ENCODE measurements around the gene CHEK1.

Gene CHEK1

DNA sequence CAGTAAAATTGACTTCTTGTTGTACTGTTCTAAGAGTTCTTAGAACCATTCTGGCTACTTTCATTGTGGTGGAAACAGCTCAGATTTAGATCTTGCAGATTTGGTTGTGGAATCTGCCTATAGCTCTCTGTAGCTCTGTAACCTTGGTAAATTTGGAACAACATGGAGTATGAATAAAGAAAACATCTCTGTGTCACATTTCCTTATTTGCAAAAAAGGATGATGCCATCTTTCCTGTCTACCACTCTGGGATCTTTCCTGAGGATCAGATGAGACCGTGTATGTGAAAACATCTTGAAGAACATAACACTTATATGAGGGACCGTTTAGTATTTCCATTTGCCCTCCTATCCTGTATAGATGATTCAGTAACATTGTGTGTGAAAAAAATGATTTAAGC is 46.6 kb downstream of the CHEK1 start:
- in situ Hi-C loops (cut with MboI; ENCODE audit: low pct_unique_long_range_greater_than_20kb, low sequenced_read_pairs, unreplicated experiment), result no loop called here
- no peak for DNase-seq (ENCODE audit: low spot score)
- TF ChIP-seq, protein P1, sequence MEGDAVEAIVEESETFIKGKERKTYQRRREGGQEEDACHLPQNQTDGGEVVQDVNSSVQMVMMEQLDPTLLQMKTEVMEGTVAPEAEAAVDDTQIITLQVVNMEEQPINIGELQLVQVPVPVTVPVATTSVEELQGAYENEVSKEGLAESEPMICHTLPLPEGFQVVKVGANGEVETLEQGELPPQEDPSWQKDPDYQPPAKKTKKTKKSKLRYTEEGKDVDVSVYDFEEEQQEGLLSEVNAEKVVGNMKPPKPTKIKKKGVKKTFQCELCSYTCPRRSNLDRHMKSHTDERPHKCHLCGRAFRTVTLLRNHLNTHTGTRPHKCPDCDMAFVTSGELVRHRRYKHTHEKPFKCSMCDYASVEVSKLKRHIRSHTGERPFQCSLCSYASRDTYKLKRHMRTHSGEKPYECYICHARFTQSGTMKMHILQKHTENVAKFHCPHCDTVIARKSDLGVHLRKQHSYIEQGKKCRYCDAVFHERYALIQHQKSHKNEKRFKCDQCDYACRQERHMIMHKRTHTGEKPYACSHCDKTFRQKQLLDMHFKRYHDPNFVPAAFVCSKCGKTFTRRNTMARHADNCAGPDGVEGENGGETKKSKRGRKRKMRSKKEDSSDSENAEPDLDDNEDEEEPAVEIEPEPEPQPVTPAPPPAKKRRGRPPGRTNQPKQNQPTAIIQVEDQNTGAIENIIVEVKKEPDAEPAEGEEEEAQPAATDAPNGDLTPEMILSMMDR (IDR thresholded peaks at IDR 0.05; ENCODE audit: extremely low read depth, insufficient read depth, missing control alignments), result no peak

DNA sequence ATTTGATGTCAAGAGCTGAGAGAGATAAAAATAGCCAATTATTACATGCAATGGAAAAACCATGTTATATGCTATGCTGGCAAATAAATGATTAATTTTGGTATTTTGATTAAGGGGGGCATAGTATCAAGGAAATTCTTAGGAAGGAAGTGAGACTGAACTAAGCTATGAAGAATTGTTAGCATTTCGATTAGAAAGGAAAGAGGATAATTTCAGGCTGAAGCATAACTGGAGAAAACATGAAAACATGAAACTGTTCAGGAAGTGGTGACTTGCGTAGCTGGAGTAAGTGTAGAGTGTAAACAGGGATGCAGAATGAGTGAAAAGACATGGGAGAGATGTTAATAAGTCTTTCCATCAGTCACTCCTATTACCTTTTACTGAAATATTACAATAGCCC is 49.2 kb downstream of the CHEK1 start:
- DNase-seq (ENCODE audit: low spot score), result no peak
- in situ Hi-C loops (cut with MboI; ENCODE audit: low pct_unique_long_range_greater_than_20kb, low sequenced_read_pairs, unreplicated experiment), result no loop called here
- TF ChIP-seq, protein P1 (IDR thresholded peaks at IDR 0.05; ENCODE audit: extremely low read depth, insufficient read depth, missing control alignments), result no peak

DNA sequence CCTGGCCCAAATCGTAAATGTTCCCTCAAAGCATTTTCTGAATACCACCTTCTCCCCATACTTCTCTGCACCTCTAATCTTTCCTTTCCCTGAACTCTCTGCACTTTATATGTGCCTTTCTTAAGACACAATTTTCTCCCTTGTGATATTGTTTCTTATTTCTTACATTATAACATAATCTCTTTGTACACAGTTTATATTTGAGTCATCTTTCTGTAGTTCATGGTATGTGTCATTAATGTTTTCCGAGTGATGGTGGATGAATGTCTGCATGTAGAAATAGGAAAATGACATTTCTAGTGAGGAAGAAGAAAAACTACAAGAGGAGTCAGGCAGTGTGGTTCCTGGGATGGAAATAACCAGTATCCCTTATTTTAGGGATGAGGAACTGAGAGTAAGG is 50.2 kb downstream of the CHEK1 start:
- DNase-seq (ENCODE audit: low spot score), result no peak
- TF ChIP-seq, protein P1 (IDR thresholded peaks at IDR 0.05; ENCODE audit: extremely low read depth, insufficient read depth, missing control alignments), result no peak
- in situ Hi-C loops (cut with MboI; ENCODE audit: low pct_unique_long_range_greater_than_20kb, low sequenced_read_pairs, unreplicated experiment), result no loop called here

DNA sequence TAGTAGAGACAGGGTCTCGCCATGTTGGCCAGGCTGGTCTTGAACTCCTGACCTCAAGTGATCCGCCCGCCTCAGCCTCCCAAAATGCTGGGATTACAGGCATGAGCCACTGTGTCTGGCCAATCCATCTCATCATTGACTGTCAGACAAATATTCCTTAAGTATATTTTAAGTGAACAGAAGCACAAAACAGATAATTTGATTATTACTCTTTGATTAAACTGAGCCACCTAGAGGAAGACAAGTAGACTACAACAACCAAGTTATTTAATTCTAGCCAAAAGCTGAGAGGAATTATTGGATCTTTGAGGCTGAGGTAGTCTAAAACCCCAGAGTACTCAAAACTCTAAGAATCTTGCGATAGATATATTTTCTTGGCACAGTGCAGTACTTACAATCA is 54.4 kb downstream of the CHEK1 start:
- TF ChIP-seq, protein P1 (IDR thresholded peaks at IDR 0.05; ENCODE audit: extremely low read depth, insufficient read depth, missing control alignments), result peak; percentile 28
- DNase-seq (ENCODE audit: low spot score), result no peak
- in situ Hi-C loops (cut with MboI; ENCODE audit: low pct_unique_long_range_greater_than_20kb, low sequenced_read_pairs, unreplicated experiment), result no loop called here

DNA sequence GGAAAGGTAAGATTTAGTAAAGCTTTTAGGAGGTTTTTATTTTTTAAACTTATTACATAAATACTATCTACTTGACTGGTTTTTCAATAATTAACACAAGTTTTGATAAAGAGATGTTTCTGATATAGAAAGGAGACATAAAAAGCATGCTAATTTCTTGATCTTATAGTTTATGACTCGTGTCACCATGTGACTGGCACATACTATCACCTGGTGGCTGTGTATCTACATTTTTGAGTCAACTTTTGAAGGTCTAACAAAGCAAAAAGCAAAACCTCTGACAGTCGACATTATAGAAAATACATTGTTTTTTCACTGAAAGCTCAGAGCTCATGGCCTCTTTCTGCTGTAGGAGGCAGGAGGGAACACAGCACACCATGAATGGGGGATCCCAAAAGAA is 54.9 kb downstream of the CHEK1 start:
- DNase-seq (ENCODE audit: low spot score), result no peak
- TF ChIP-seq, protein P1 (IDR thresholded peaks at IDR 0.05; ENCODE audit: extremely low read depth, insufficient read depth, missing control alignments), result no peak
- in situ Hi-C loops (cut with MboI; ENCODE audit: low pct_unique_long_range_greater_than_20kb, low sequenced_read_pairs, unreplicated experiment), result no loop called here

DNA sequence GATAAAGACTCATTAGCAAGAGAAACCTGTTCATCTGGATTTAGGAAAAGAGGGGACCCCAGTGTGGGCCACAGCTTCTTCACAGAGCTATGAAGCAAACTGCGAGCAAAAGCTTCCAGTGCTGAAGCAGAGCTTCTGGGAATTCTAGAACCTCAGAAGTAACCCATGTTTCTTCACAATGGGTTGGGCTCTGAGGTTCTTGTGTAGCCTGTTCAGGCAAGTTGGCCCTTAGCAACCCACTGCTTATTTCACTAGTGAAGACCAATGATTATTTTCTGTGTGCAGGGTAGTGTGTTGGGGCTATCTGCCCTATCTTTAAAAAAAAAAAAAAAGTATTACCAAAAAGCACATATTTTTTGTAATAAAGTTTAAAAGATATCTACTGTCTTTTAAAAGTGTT is 55.8 kb downstream of the CHEK1 start, which contains the start of gene ACRV1:
ACRV1 (minus strand) TSS at position 101 of the 400 bp plus-strand sequence; CDS start at position 34, 67 bp downstream.
- TF ChIP-seq, protein P1 (IDR thresholded peaks at IDR 0.05; ENCODE audit: extremely low read depth, insufficient read depth, missing control alignments), result no peak
- in situ Hi-C loops (cut with MboI; ENCODE audit: low pct_unique_long_range_greater_than_20kb, low sequenced_read_pairs, unreplicated experiment), result no loop called here
- DNase-seq (ENCODE audit: low spot score), result no peak

DNA sequence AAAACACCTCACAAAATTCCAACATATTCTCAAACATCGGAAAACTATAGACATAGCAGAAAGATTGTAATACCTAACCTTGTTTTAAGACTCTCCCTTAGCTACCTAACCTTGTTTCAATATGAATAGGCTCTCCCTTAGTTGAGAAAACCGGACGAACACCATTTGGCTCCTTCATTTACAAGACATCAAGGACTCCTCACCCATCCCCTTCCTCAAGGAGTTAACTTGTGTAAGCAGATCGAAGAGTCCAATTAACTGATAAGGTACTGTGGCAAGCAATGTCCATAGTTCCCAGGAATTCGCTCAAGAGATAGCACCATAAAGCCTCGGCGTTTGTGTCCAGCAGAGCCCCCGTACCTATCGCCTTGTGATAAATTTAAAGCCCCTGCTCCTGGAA is 60.3 kb downstream of the CHEK1 start:
- TF ChIP-seq, protein P1 (IDR thresholded peaks at IDR 0.05; ENCODE audit: extremely low read depth, insufficient read depth, missing control alignments), result no peak
- no peak for DNase-seq (ENCODE audit: low spot score)
- in situ Hi-C loops (cut with MboI; ENCODE audit: low pct_unique_long_range_greater_than_20kb, low sequenced_read_pairs, unreplicated experiment), result no loop called here

All from GM13977 (cell line).